Panc1 (cell line): ENCODE results near the gene MTSS2. TPM values are rescaled to one million over a fixed set of nuclear protein-coding genes. Genes with fewer than 3 reads are reported as not detected.

Experiments used
- ATAC-seq: fragments of 200-7000 bp; cut with Tn5 transposase; 2 replicates; pipeline ENCODE4 v1.9.1; 2020; ENCODE audit warnings: mild to moderate bottlenecking, moderate library complexity
- BruUV-seq: library from RNA; stranded (reverse); fragments of 400-500 nt; replicated peaks from 2 replicates; lab custom pipeline; 2021; lab: Mats Ljungman, UMichigan
- CTCF ChIA-PET: fragments of 300-600 bp; sonication (Branson Sonifier 250); formaldehyde crosslinking; loops from one replicate; lab custom pipeline; 2022; ENCODE audit warnings: antibody characterized with exemption; lab: Charles Lee
- POLR2A ChIA-PET: fragments of 300-600 bp; sonication (Branson Sonifier 250); formaldehyde crosslinking; loops from one replicate; lab custom pipeline; 2022; ENCODE audit warnings: antibody characterized with exemption; lab: Charles Lee
- DNase-seq: peaks from one replicate; pipeline ENCODE4 v3.0.0-alpha.2; 2010; ENCODE audit warnings: low read depth, low spot score
- H3K27ac ChIP-seq: 2 replicates; pipeline ENCODE4 v1.5.1; 2011; ENCODE audit warnings: mild to moderate bottlenecking, low read length, inconsistent platforms
- H3K27me3 ChIP-seq: fragments of 200-500 bp; sonication (Bioruptor generic); 2 replicates; pipeline ENCODE4 v1.6.0; 2014; ENCODE audit warnings: low read length, inconsistent platforms; ENCODE audit not compliant: control insufficient read depth, insufficient read depth
- H3K36me3 ChIP-seq: fragments of 200-500 bp; sonication (Bioruptor generic); 2 replicates; pipeline ENCODE4 v1.5.1; 2014; ENCODE audit warnings: inconsistent platforms, mild to moderate bottlenecking, low read length, moderate library complexity; ENCODE audit not compliant: control insufficient read depth, insufficient read depth
- H3K4me1 ChIP-seq: 2 replicates; pipeline ENCODE4 v1.5.1; 2011; ENCODE audit warnings: inconsistent platforms, mild to moderate bottlenecking, low read length, moderate library complexity; ENCODE audit not compliant: control insufficient read depth, insufficient read depth
- H3K4me3 ChIP-seq, 2 experiments: 2 replicates each; pipeline ENCODE4 v1.5.1; 2011 to 2012; ENCODE audit warnings: low read depth in 2 of 2, low read length in 2 of 2, mild to moderate bottlenecking in 2 of 2, inconsistent platforms in 1 of 2, moderate library complexity in 1 of 2
- H3K9me3 ChIP-seq: fragments of 200-500 bp; sonication (Bioruptor generic); 2 replicates; pipeline ENCODE4 v1.5.1; 2014; ENCODE audit warnings: low read depth, mild to moderate bottlenecking, inconsistent platforms, low read length, moderate library complexity; ENCODE audit not compliant: control insufficient read depth, insufficient read depth
- POLR2AphosphoS5 ChIP-seq: IDR thresholded peaks from 2 replicates; pipeline ENCODE4 v1.6.1; 2012; ENCODE audit warnings: mild to moderate bottlenecking, low read depth, low read length, moderate library complexity
- REST ChIP-seq, 2 experiments: IDR thresholded peaks; 2 replicates each; pipeline ENCODE4 v1.6.1; 2011 to 2012; ENCODE audit warnings: low read depth in 2 of 2, control low read depth in 1 of 2, low read length in 1 of 2, mild to moderate bottlenecking in 1 of 2, moderate library complexity in 1 of 2; ENCODE audit not compliant: insufficient read depth in 1 of 2
- SIN3A ChIP-seq: IDR thresholded peaks from 2 replicates; pipeline ENCODE4 v1.6.1; 2012; ENCODE audit warnings: low read depth, mild to moderate bottlenecking, low read length, moderate library complexity, borderline replicate concordance; ENCODE audit not compliant: insufficient read depth
- TCF7L2 ChIP-seq: IDR thresholded peaks from 2 replicates; pipeline ENCODE4 v1.6.1; 2011; ENCODE audit warnings: mild to moderate bottlenecking, low read depth, low read length, inconsistent platforms
- in situ Hi-C: cut with HindIII; loops from 2 replicates; pipeline ENCODE4 v1.10.0; 2016; ENCODE audit warnings: low sequenced_read_pairs, low pct_unique_long_range_greater_than_20kb
- intact Hi-C: fragments of 100-400 bp; cut with micrococcal nuclease; formaldehyde crosslinking; loops from one replicate; pipeline ENCODE4 v1.10.0; 2022; ENCODE audit not compliant: unreplicated experiment
- total RNA-seq: library from RNA; stranded (reverse); gene quantifications from one replicate; pipeline ENCODE4 v1.2.1, GENCODE V29; 2021; ENCODE audit not compliant: unreplicated experiment
- TF ChIP-seq, protein P1 (sequence below): fragments of 450-650 bp; IDR thresholded peaks from 2 replicates; pipeline ENCODE4 v1.5.1; 2017; ENCODE audit warnings: mild to moderate bottlenecking

The MTSS2 gene
- total RNA-seq, 1 experiment from 2014 or later, result 55.7 TPM

DNA sequence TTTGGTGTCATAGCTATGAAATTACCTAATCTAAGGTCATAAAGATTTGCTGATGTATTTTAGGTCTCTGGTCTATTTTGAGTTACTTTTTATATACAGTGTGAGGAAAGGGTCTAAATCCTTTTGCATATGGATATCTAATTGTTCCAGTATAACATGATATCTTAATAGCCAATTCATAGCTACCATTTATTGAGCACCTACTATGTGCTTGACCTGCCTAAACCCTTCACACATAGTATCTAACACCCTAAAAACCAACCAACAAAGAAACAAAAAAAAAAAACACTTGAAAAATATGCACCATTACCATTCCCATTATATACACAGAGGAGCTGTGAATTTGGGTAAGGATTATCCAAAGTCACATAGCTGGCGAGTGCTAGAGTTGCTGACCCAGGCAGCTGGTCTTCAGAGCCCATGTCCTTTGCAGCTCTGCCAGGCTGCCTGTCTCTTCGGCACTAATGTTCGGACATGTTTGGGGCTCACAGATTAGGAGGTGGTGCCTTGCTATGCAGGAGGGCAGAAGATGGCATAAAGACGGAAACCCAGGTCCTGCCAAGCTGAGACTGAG, 48.8 kb upstream of the MTSS2 start:
- ATAC-seq, result no peak
- Histone ChIP-seq H3K27ac (no peak overlapping the region), H3K4me1 (no peaks in the 10 kb centered on the region; the same call in none of the 2 replicates), H3K27me3 (no peaks in the 10 kb centered on the region), H3K4me3 (no peak overlapping the region), H3K36me3 (no peaks in the 10 kb centered on the region), H3K9me3 (no peaks in the 10 kb centered on the region)
- TF ChIP-seq, protein P1, sequence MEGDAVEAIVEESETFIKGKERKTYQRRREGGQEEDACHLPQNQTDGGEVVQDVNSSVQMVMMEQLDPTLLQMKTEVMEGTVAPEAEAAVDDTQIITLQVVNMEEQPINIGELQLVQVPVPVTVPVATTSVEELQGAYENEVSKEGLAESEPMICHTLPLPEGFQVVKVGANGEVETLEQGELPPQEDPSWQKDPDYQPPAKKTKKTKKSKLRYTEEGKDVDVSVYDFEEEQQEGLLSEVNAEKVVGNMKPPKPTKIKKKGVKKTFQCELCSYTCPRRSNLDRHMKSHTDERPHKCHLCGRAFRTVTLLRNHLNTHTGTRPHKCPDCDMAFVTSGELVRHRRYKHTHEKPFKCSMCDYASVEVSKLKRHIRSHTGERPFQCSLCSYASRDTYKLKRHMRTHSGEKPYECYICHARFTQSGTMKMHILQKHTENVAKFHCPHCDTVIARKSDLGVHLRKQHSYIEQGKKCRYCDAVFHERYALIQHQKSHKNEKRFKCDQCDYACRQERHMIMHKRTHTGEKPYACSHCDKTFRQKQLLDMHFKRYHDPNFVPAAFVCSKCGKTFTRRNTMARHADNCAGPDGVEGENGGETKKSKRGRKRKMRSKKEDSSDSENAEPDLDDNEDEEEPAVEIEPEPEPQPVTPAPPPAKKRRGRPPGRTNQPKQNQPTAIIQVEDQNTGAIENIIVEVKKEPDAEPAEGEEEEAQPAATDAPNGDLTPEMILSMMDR, result no peak
- no peak for TF ChIP-seq POLR2AphosphoS5
- TF ChIP-seq TCF7L2, result no peak
- no peak for TF ChIP-seq REST (IDR thresholded peaks at IDR 0.05; ENCODE audit: insufficient read depth in 1 of 2, low read depth in 2 of 2, low read length in 1 of 2)
- TF ChIP-seq SIN3A, result no peak
- ChIA-PET POLR2A (no interaction called here), CTCF (no interaction called here)
- no peak for DNase-seq
- intact Hi-C loops, result no loop called here
- BruUV-seq, result no TSS peak
- in situ Hi-C loops, result no loop called here

DNA sequence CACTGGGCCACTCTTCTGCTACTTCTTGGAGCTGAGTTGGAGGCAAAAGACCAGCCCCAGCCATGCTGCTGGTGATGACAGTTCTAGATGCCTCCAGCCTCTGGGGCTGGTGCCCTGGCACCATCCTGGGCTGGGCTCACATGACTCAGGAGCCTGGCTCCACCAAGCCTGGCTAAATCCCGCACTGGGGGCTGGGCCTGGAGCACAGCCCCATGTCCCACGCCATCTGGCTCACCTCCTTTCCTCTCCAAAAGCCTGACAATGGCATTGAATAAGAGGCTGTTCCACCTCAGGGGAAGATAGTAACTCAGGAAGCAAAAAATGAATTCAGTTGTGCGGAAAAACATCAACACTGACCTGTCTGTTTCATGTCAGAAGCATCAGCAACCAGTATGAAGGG, 45.1 kb upstream of the MTSS2 start:
- no peaks in the 10 kb centered on the region for H3K36me3 ChIP-seq
- H3K27ac ChIP-seq, result no peak overlapping the region
- in situ Hi-C loops, result no loop called here
- ATAC-seq (no peak), DNase-seq (no peak)
- intact Hi-C loops, result no loop called here
- no peaks in the 10 kb centered on the region for H3K9me3 ChIP-seq
- no peaks in the 10 kb centered on the region for H3K27me3 ChIP-seq
- CTCF ChIA-PET, result no interaction called here
- POLR2A ChIA-PET, result no interaction called here
- TF ChIP-seq TCF7L2 (no peak), POLR2AphosphoS5 (no peak), REST (IDR thresholded peaks at IDR 0.05; ENCODE audit: insufficient read depth in 1 of 2, low read depth in 2 of 2, low read length in 1 of 2) (no peak), SIN3A (no peak)
- TF ChIP-seq, protein P1, result no peak
- no peaks in the 10 kb centered on the region for H3K4me1 ChIP-seq
- no TSS peak for BruUV-seq
- H3K4me3 ChIP-seq, result no peak overlapping the region
